ENCODE measurements around the gene HOXA9. TPM values are rescaled to one million over a fixed set of nuclear protein-coding genes. Genes with fewer than 3 reads are reported as not detected.

HOXA9 gene
- total RNA-seq, 2 experiments from 2014 or later: not detected

DNA sequence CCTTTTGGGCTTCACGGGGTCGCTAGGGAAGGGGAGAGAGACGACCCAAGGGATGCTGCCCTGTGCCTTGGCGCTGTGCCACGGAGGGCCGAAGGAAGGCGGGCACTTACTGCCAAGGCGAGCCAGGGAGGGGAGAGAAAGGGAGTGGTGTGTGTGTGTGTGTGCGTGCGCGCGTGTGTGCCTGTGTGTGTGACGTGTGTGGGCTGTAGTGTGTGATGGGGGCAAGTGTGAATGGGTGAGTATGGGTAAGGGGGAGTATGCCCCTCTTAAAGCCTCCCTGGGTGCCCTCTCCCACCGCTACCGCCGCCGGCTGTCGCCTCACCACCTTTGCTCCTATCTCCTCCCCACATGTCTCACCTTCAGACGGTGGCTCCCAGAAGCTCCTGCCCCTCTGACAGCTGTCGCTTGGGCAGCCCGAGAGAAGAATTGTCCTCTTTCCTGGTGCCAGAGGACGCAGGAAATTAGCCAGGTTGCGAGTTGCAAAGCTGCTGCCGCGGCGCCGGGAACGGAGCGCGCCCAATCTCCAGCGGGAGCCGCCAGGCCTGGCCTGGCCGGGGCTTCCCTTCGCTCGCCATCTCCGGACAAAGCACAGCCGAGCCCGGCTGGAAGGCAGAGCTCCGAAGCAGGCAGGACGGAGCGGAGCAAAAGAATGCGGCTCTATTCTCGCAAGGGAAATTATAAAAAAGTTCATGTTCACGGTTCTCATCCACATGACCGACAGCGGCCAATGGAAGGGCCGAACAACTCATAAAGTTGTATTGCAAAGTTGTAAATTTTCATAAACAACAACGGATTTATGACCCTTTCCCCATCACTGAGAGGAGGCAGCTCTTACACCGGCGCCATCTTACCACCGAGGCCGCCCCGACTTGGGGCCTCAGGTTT is 13.2 kb downstream of the HOXA9 start, which contains the start of gene HOXA3:
HOXA3 (minus strand) TSS at position 653 of the 885 bp plus-strand sequence. CDS start 41,943 bp downstream, outside the sequence.
- peak within 1 kb of the TSS; percentile 73 for H3K4me3 Mint-ChIP-seq

DNA sequence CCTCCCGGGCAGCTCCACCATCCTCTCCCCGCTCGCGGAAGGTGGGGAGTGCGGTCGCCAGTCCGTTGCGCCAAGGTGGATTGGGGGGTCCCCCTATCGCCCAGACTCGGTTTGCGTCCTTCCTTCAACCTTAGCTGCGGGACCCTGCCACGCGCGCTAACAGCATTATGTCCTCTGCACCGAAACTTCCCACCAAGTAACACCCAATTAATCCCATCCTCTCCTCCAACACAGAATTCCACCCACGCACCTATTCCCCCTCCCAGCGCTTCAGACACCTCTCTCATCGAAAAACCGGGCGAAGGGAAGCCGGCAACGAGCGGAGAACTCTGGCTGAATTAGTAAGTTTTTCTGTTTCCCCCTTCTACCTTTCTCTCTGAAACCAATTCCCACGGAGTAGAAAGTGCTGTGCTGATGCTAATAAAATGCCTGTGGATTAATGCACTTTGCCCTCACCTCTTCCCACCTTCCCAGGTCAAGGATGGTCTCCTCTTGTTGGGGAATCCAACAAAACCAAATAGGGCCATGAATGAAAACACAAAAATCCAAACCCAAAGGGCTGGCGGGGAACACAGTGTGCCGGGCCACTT is 13.9 kb downstream of the HOXA9 start:
- ATAC-seq (ENCODE audit: low read depth): no peak
- Mint-ChIP-seq H3K36me3 (no peaks in the 10 kb centered on the region), H3K27me3 (peaks cover 92% of the 10 kb centered on the region), H3K27ac (peak overlapping the region; percentile 21), H3K4me3 (peak overlapping the region; percentile 73), H3K4me1 (peaks cover 27% of the 10 kb centered on the region), H3K9me3 (no peaks in the 10 kb centered on the region)
- no peak for DNase-seq
- POLR2A ChIA-PET: no interaction called here

More for the DNA sequence above, 13.2 kb downstream of the HOXA9 start, which contains the start of gene HOXA3:
- DNase-seq (no peak), ATAC-seq (ENCODE audit: low read depth) (no peak)
- peak within 1 kb of the TSS; percentile 21 for H3K27ac Mint-ChIP-seq
- POLR2A ChIA-PET: no interaction called here
- peaks cover 90% of the 10 kb centered on the region for H3K27me3 Mint-ChIP-seq
- H3K36me3 Mint-ChIP-seq: no peaks in the 10 kb centered on the region
- H3K4me1 Mint-ChIP-seq: peaks cover 27% of the 10 kb centered on the region
- H3K9me3 Mint-ChIP-seq: no peaks in the 10 kb centered on the region

DNA sequence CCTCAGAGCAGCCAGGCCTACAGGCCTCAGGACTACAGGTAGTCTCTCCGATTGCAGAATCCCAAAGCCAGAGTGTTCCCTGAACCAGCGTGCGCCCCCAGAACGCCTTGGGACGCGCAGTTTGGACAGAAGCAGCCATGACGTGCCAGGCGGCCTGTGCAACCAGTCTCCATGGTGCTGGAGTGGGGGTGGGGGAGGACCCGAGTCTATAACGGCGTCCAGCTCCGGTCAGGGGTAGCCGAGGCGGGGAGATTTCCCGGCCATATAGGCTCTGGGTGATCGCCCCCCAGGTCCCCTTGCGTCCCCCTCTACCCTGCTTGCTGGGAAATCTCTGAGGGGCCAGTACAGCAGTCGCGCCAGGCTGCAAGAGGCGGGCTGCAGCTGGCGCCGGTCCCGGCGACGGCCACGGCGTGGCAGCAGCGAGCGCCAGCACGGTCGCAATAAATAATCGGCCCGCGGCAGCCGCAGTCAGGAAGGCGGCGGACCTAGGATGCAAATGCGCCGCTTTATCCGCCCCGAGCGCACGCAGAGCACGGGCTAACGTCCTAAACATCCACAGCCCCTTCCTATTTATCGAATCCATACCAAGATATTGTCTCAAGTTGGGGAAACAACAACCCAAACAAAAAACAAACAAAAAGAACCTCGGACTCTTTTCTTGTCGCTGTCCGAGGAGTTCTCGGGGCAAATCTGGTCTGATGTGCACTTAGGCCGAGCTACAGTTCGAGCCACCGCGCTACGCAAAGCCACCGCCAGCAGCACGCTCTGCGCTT is 14.6 kb downstream of the HOXA9 start:
- POLR2A ChIA-PET: interaction anchor here (0.8 kb wide), 1 partner anchor 16 kb away, joined by 3 read pairs; no protein-coding TSS in a partner anchor
- H3K4me1 Mint-ChIP-seq: peaks cover 27% of the 10 kb centered on the region
- peaks cover 92% of the 10 kb centered on the region for H3K27me3 Mint-ChIP-seq
- DNase-seq (peak; percentile 80), ATAC-seq (ENCODE audit: low read depth) (peak; percentile 85)
- H3K4me3 Mint-ChIP-seq: peak overlapping the region; percentile 73
- H3K9me3 Mint-ChIP-seq: no peaks in the 10 kb centered on the region
- no peaks in the 10 kb centered on the region for H3K36me3 Mint-ChIP-seq
- peak overlapping the region; percentile 34 for H3K27ac Mint-ChIP-seq

DNA sequence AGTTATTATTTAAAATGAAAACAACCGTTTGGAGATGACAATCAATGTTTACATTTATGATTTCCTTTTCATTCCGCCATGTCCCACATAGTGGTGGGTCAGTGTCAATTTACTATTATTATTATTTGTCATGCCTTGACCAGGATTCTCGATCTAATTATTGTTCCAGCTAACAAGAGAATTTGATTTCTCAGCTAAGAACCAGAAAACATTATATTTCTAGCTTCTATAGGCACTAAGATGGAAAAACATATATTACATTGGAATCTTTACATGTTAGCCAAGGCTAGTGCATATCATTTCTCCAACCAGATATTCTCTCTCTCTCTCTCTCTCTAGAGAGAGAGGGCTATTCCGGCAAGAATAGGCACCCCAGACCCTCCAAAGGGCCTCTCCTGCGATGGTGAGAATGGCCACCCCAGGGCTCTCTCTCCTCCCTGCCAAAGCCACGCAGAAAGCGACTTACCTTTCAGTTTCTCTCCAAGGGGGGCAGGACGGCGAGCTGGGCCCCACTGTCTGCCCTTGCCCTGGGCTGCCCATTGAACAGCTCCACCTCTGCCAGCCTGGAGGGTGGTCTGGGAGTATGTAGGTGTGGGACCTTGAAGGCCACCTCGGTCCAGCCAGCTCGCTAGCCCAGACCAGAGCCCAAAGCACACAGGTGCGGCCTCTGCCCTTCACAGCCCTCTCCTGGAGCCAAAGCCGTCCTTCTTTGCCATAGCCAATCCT is 15.3 kb downstream of the HOXA9 start:
- POLR2A ChIA-PET: interaction anchor here (0.8 kb wide), 1 partner anchor 16 kb away, joined by 3 read pairs; no protein-coding TSS in a partner anchor
- peak overlapping the region; percentile 73 for H3K4me3 Mint-ChIP-seq
- no peaks in the 10 kb centered on the region for H3K36me3 Mint-ChIP-seq
- no peak overlapping the region for H3K27ac Mint-ChIP-seq
- no peak for ATAC-seq (ENCODE audit: low read depth)
- peaks cover 89% of the 10 kb centered on the region for H3K27me3 Mint-ChIP-seq
- H3K4me1 Mint-ChIP-seq: peaks cover 22% of the 10 kb centered on the region
- DNase-seq: no peak
- no peaks in the 10 kb centered on the region for H3K9me3 Mint-ChIP-seq

DNA sequence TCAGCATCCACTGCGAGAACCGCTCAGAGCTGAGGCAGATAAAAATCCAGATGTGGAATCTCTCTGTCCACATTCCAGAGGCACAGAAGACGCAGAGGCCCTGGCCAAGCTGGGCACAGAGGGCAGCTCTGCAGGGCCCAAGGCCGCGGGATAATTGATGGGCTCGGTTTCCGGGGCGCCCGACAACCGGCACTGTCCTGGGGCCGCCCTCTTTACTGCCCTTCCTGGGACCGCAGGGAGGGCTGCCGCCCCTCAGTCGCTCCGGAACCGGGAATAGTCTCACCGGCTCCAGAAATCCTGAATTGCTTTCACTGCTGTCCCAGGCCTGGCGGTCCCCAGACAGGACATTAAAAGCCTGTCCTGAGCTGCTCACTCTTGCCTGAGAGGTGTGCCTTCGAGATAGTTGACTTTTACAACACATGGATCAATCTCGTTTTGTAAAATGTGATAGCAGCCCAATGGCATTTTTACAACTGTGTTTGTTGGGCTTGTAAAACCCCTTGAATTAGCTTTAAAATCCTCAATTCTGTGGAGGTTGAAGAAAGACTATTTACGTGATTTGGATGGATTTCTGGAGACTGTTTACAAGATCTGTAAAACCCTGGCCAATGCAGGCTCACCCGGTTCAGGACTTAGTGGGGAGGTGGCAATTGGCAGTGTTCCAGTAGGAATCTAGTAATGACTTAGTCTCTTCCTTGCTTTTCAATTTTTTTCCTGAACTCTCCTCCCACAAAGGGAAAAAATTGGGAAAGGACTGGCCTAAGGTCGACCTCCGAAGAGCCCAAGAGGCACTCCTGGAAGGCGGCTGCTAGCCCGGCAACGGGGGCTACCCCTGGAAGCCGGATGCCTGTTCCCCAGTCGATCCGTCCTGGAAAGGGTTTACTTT is 16.3 kb downstream of the HOXA9 start:
- Mint-ChIP-seq H3K36me3 (no peaks in the 10 kb centered on the region), H3K4me3 (no peak overlapping the region), H3K27me3 (peaks cover 80% of the 10 kb centered on the region), H3K4me1 (peaks cover 19% of the 10 kb centered on the region), H3K27ac (no peak overlapping the region), H3K9me3 (no peaks in the 10 kb centered on the region)
- POLR2A ChIA-PET: no interaction called here
- ATAC-seq (ENCODE audit: low read depth) (no peak), DNase-seq (no peak)

DNA sequence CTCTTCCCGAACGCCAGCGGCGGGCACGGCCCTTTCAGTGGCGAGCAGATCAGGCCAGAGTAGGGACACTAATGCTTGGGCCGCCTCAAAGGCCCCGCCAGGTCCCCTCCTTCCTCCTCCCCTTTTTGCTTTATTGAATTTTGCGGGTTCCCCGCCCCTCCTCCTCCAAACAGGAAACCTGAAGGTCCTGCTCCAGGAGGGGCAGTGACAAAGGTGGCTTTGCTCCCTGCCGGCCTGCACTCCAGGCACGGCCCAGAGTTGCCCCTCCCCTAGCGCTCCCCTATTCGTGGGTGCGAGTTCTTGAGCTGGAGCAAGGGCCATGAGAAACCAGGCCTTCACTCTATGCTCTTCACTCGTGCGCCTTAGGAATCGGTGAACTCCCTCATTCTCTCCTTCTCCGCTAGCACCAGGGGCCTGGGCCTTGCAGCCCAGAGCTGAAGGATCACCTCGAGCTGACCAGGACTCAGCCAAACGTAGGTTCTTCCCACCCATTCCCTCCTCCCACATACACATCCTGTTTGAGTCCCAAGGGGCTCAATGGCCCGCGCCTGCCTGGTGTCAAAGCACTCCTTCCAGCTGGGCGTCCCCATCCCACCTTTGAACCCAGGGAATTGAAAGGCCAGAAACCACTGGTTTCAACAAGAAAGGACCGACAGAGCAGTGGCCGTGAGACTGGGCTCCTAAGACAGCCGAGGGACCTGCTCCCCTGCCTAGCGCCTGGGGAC is 17.1 kb downstream of the HOXA9 start:
- POLR2A ChIA-PET: no interaction called here
- peak overlapping the region; percentile 55 for H3K4me3 Mint-ChIP-seq
- no peak for DNase-seq

DNA sequence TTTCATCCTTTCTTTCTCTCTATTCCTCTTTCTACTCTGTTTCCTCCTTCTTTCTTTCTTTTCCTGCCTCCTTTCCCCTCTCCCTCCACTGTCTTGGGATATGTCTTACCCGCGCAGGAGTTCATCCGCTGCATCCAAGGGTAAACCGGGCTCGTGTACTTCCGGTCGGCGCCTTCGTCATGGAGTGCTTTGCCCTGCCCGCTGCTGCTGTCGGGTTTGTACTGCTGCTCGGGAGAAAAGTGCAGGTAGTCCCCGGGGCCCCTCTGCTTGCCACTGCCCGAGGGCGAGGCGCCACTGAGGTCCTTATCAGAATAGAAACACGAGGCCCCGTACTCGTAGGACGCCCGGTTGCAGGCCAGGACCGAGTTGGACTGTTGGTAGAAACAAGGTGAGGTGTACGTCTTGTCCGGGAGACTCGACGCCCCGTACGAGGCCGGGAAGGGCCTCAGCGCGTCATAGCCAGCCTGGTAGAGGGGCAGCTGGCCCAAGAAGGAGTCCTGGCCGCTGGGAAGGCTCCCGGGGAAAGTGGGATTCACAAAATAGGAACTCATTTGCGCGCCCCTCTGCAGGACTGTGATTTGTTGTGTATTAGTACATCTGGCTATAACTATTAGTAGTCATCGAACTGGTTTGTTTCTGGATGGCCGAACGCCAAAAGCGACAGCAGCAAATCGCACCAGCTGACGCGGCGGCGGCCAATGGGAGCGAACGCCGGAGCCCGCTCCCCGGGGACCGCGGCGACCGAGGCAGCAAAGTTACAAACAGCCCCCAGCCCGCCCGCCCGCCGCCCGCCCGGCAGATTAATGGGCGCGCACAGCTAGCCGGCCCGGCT is 17.9 kb downstream of the HOXA9 start, which contains the start of gene HOXA6:
HOXA6 (minus strand) TSS at position 576 of the 832 bp plus-strand sequence; CDS start at position 551, 25 bp downstream.
- Mint-ChIP-seq H3K27ac (no peak within 1 kb of the TSS), H3K4me1 (peaks cover 17% of the 10 kb centered on the region), H3K4me3 (peak within 1 kb of the TSS; percentile 55), H3K36me3 (no peaks in the 10 kb centered on the region), H3K9me3 (no peaks in the 10 kb centered on the region), H3K27me3 (peaks cover 67% of the 10 kb centered on the region)
- POLR2A ChIA-PET: no interaction called here
- ATAC-seq (ENCODE audit: low read depth): no peak
- no peak for DNase-seq

More for the DNA sequence above, 17.1 kb downstream of the HOXA9 start:
- Mint-ChIP-seq H3K36me3 (no peaks in the 10 kb centered on the region), H3K27ac (no peak overlapping the region), H3K4me1 (peaks cover 17% of the 10 kb centered on the region), H3K9me3 (no peaks in the 10 kb centered on the region), H3K27me3 (peaks cover 72% of the 10 kb centered on the region)
- ATAC-seq (ENCODE audit: low read depth): no peak

DNA sequence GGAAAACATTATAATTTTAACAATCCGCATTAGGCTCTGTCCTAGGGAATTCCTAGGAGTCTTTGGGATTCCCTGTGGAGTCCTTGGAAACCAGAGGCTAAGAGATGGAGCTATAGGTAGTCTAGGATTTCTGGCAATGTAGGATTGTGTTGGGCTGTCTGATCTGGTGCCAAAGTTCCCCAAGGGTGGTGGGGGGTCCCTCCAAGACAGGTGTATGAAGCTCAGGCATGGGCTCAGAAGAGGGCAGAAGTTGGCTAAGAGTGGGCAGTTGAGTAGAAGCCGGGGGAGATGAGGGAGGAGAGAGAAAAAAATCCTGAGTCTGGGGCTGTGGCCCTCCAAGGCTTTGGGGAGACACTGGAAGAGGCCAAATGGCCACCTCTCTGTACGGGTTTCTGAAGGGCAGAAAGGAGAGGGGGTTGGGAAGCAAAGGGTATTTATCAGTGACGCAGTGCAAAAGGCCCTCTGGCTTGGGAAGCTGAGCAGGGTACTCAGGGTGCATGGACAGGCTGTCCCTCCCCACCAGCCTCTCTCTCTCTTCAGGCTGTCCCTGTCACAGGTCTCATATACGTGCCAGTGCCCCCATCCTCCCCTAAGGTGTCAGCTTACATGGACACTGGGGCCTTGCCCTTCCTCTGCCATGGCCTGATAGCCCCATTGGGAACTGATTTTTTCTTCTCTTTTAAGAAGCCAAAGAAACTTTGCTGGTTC is 18.7 kb downstream of the HOXA9 start:
- Mint-ChIP-seq H3K27me3 (peaks cover 59% of the 10 kb centered on the region), H3K27ac (no peak overlapping the region), H3K36me3 (no peaks in the 10 kb centered on the region), H3K9me3 (no peaks in the 10 kb centered on the region), H3K4me3 (no peak overlapping the region), H3K4me1 (peaks cover 11% of the 10 kb centered on the region)
- ATAC-seq (ENCODE audit: low read depth): no peak
- POLR2A ChIA-PET: no interaction called here
- no peak for DNase-seq

DNA sequence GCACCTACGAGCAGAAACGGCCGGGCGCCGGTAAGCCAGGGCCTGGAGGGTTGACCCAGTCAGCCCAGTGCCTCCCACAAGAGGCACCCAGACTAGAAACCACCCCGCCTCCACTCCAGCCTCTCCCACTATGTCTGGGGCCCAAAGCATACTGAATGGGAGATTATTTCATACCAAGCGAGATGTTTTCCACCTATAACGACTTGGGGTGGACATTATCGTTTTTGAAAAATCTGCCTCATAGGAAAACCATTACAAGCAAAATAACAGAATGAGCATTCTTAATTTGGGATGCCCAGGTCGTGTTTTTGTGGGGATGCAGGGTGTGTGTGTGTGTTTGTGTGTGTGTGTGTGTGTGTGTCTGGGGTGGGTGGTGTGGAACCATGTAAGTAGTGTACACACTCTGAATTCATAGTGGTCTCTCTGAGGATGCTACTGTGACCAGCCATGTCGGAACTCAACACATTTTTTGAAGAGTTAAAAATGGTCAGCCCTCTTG is 19.4 kb downstream of the HOXA9 start:
- POLR2A ChIA-PET: interaction anchor here (0.6 kb wide), 1 partner anchor 49 kb away, joined by 5 read pairs; no protein-coding TSS in a partner anchor
- Mint-ChIP-seq H3K27ac (no peak overlapping the region), H3K4me1 (peaks cover 6% of the 10 kb centered on the region), H3K9me3 (no peaks in the 10 kb centered on the region), H3K4me3 (no peak overlapping the region), H3K36me3 (no peaks in the 10 kb centered on the region), H3K27me3 (peaks cover 52% of the 10 kb centered on the region)
- ATAC-seq (ENCODE audit: low read depth) (no peak), DNase-seq (no peak)

DNA sequence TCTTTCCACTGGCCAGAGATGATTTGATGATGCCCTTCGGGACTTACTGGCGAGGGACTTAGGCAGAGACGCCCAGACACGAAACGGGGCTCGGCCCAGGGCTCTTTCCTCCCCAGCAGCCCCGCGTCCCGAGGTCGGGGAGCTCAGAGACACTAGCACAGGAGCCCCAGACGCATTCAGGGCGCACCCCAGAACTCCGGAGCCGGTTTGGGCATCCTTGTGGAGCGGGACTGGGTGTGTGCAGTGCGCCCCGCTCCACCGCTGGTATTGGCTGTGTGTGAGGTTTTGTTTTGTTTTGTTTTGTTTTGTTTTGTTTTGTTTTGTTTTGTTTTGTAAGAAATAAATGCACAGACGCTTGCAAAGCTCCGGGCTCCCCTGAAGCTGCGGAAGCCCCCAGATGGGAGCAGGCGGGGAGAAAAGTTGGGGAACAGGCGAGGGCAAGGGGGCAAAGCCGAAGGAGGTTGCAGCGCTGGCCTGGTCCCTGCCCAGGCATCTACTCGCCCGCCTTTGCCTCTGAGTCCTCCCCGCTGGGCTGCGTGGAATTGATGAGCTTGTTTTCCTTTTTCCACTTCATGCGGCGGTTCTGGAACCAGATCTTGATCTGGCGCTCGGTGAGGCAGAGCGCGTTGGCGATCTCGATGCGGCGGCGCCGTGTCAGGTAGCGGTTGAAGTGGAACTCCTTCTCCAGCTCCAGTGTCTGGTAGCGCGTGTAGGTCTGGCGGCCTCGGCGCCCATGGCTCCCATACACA is 20.0 kb downstream of the HOXA9 start:
- POLR2A ChIA-PET: interaction anchor here (0.6 kb wide), 1 partner anchor 48 kb away, joined by 5 read pairs; no protein-coding TSS in a partner anchor
- no peak for ATAC-seq (ENCODE audit: low read depth)
- no peaks in the 10 kb centered on the region for H3K36me3 Mint-ChIP-seq
- no peak for DNase-seq
- peaks cover 3% of the 10 kb centered on the region for H3K4me1 Mint-ChIP-seq
- H3K27me3 Mint-ChIP-seq: peaks cover 47% of the 10 kb centered on the region
- H3K27ac Mint-ChIP-seq: no peak overlapping the region
- no peaks in the 10 kb centered on the region for H3K9me3 Mint-ChIP-seq
- H3K4me3 Mint-ChIP-seq: no peak overlapping the region

All from activated naive CD8-positive, alpha-beta T cell treated with anti-CD3 and anti-CD28 coated beads, Interleukin-2, amount 10 ng/mL, durations not matched to agents 7 days and 5 days (primary cell).